HG02763 (cell line): ENCODE results near the gene LYPD6.
A peak's percentile ranks its signal among the peaks of the same experiment; 100 is the strongest.

ENCODE experiments used
- ATAC-seq: cut with Tn5 transposase; IDR thresholded peaks from one replicate; pipeline ENCODE4 v1.9.1; 2021; ENCODE audit warnings: mild to moderate bottlenecking, moderate library complexity; ENCODE audit not compliant: unreplicated experiment

The LYPD6 gene

GRCh38 chr2:149446748-149447147, 116.4 kb downstream of the LYPD6 start:
- ATAC-seq = no peak

GRCh38 chr2:149448315-149448714, 117.9 kb downstream of the LYPD6 start:
- no peak for ATAC-seq

DNA sequence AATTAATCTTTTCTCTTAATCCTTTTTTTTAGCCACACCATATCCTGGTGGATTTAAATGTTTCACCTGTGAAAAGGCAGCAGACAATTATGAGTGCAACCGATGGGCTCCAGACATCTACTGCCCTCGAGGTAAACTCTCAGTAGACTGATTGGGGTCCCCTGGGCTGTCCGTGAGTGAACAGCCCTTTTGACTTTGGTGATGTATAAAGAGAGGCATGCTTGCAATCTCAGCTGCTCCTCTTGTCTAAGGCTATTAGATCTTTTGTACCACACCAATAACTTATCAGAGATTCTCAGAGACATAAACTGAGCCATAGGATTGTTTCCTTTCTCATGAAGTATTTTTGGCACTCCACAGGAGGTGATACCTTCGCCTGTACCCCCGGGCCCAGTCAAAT, 118.6 kb downstream of the LYPD6 start:
- ATAC-seq = no peak

- ATAC-seq = no peak
These were observed 121.2 kb downstream of the LYPD6 start for GRCh38 chr2:149451417-149452165.

- ATAC-seq = no peak
These were observed 125.9 kb downstream of the LYPD6 start for GRCh38 chr2:149456285-149456684.

- no peak for ATAC-seq
These were observed 128.1 kb downstream of the LYPD6 start for GRCh38 chr2:149458502-149458901.

DNA sequence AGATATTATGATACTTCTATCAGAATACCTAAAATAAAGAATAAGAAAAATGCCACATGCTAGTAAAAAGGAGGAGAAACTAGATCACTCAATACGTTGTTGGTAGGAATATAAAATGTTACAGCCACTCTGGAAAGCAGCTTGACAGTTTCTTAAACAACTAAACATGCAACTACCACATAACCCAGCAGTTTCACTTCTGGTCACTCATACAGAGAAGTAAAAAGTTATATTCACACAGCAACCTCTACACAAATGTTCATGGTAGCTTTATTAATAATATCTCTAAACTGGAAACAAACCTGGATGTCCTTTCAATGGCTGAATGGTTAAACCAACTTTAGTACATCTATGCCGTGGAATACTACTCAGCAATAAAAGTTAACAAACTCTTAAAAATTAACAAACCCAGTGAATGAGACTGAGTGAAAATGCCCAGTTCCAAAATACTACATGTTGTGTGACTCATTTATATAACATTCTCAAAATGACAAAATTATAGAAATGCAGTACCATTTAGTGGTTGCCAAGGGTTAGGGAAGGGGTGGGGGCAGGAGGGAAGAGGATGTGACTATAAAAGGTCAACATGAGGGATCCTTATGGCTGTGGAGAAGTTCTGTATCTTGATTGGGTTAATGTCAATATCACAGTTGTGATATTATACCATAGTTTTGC, 133.1 kb downstream of the LYPD6 start:
- ATAC-seq = peak; percentile 89

- no peak for ATAC-seq
These were observed 134.0 kb downstream of the LYPD6 start for GRCh38 chr2:149464396-149464795.

DNA sequence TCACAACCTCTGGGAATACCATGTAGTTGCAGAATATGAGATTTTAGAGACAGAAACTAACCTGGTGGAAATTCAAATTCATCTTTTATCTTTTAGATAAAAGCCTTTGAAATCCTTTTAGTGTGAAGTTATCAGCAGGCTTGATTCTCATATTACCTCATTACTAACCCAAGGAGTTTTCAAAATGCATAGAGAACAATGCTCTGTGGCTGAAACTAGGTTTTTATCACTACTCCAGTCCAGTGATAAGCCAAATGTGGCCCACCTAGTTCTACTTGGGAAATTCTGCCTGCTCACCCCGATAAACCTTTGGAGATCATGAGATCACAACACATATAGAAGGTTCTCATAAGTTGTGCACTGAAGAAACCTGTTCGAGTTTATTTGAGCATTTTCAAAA, 135.5 kb downstream of the LYPD6 start:
- no peak for ATAC-seq

DNA sequence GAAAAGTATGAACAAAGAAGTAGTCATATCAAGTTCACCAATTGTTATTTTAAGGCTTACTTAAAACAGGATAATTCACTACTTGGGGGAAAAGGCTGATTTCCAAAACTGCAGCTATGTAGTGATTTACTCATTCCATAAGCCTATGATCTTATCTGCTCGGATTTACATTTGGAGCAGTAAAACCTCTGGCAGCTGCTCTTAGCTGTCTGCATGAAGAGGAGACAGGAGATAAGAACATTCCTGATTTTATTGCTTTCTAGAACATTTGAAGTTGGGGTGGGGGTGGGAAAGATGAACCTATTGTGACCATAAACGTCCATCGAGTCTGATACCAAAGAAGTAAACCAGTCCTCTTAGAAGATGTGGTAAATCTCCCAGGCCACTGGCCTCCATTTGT, 136.2 kb downstream of the LYPD6 start:
- no peak for ATAC-seq

DNA sequence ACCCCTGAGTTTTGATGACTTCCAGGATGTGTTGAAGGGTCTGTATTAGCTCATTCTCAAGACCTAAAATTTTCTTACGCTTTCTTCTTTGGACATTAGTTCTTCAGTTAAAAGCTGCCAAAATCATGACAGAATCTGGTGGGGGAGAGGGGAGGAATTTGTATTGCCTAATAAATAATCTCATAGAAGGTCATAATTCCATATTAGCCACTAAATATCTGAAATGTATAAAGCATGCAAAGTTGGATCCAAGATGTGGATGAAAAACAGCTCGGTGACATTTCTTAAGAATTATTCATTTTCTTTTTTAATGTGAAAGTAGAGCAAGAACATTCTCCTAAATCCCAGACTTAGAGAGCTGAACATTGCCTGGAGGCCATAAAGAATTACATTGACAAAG, 137.0 kb downstream of the LYPD6 start:
- no peak for ATAC-seq

DNA sequence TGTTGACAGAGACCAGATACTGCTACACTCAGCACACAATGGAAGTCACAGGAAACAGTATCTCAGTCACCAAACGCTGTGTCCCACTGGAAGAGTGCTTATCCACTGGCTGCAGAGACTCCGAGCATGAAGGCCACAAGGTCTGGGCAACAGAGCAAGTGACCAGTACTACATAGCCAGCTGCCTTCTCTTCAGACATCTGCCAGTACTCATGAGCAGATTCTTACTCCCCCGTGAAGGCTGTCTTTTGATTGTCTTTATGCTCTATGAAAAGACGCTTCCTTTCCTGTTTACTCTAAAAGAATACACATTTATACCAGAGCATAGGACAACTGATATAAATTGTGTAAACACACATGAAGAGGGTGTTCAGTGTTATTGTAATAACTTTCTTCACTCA, 138.2 kb downstream of the LYPD6 start:
- ATAC-seq = no peak

DNA sequence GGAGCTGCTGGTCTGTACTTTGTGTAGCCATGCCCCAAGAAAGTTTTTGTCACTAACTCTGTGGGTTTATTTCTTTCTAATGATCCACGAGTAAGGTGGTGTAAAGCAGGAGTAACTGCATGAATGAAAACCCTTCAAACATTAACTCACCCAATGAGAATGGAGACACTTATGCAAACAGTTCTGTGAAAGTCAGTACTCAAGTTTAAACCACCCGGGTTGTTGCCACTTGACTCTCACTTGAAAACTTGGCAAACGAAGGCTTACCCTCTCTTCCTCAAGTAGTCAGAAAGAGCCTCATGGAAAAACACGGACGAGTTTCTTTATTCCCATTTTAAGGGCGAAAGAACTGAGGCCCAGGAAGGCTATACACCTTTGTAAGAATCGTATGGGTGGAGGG, 139.7 kb downstream of the LYPD6 start:
- no peak for ATAC-seq

DNA sequence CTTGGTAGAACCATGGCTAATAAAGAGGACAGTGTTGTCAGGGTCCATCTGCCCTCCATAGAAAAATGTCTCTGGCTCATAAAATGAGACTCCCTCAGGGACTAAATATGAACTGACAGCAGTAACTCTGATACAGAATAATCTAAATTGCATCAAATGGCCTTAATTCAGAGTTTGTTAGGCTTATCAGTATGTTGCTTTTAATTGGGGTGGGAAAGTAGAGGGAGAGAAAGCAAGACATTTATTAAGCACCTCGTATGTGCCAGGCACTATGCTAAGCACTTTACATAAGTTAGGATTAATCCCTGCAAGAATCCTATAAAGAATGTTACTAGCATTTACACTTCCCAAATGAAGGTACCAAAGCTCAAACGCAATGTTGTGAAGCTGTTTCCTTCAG, 142.0 kb downstream of the LYPD6 start:
- ATAC-seq = no peak

GRCh38 chr2:149473068-149473467, 142.7 kb downstream of the LYPD6 start:
- no peak for ATAC-seq

GRCh38 chr2:149473521-149473920, 143.1 kb downstream of the LYPD6 start:
- no peak for ATAC-seq

GRCh38 chr2:149483004-149483605, 152.7 kb downstream of the LYPD6 start:
- ATAC-seq = no peak

- ATAC-seq = no peak
These were observed 156.3 kb downstream of the LYPD6 start for GRCh38 chr2:149486664-149487063.

GRCh38 chr2:149487189-149487588, 156.8 kb downstream of the LYPD6 start:
- no peak for ATAC-seq

- ATAC-seq = no peak
These were observed 158.5 kb downstream of the LYPD6 start for GRCh38 chr2:149488706-149489440.

DNA sequence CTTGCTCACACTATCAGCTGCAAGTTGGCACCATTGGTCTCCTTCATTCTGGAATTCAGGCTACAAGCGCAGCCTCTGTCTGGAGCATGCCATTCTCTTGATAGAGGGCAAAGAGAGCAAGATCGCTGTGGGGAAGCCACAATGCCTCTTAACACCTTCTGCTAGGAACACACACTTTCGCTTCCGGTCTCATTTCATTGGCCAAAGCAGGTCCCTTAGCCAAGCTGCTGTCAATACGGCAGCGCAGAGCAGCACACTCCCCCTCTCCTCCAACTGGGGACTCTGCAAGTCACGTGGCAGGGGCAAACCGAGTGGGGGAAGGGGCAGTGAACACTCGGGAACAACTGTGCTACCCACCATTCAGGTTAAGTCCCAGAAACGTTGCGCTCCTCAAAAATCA, 159.1 kb downstream of the LYPD6 start:
- ATAC-seq = no peak

GRCh38 chr2:149490296-149490695, 159.9 kb downstream of the LYPD6 start:
- ATAC-seq = no peak
